NCI-H1417 (cell line): Measurements from ENCODE around the gene WDR62.
"Not testable (repeated sequence)": the region's sequence is repeated elsewhere in the genome, so short reads cannot be mapped to it uniquely, and the experiment has no call there.

Experiments
- DNase-seq, 3 experiments: peaks; one replicate each; lab custom pipeline; 2025; lab: John Stamatoyannopoulos, UW

WDR62 gene

DNA sequence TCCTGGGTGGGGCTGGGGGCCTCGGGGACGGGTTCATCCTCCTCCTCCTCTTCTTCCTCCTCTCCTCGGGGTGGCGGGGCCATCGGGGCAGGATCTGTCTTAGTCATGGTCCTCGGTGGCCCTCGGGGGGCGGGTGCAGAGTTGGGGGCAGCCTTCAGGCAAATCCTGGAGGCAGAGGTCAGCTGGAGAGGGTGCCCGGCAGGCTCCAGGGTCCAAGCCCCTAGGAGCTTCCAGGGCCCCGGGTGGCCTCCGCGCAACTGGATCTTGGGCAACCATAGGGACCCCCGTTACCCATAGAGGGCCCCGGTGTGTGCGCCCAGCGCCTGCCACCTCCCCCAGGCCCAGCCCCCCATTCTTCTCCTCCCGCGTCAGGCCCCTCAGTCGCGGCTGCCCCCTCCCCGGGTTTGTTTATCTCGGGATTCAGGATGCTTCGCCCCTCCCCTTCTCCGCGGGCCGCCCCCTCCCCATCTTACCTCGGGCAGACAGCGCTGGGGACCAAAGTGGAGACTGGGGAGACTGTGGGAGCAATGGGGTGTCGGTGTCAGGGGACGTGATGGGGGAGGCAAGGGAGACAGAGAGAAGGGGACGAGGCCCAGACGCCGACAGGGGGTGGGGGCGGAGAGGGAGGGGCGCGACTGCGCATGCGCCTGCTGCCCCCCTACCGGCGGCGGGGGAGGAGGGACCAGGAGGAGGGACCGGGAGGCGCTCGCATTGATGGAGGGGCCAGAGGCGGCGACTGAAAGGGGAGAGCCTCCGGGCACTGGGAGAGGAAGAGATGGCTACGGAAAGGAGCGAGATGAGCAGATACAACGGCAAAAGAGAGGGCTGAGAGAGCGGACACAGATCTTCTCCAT is 22.2 kb upstream of the WDR62 start, which contains the start of gene CLIP3:
Gene CLIP3 (minus strand): TSS at position 623 of the 854 bp plus-strand sequence. CDS start 516 bp downstream, at position 107.
- peak; percentile 64 to 84 (median 75) for DNase-seq

- no peak for DNase-seq
Observed at GRCh38 chr19:36040495-36040894, 14.2 kb upstream of the WDR62 start.

- not testable (repeated sequence) for DNase-seq
Observed at GRCh38 chr19:36041092-36041491, 13.6 kb upstream of the WDR62 start.

GRCh38 chr19:36041831-36042230 is 12.9 kb upstream of the WDR62 start:
- DNase-seq: no peak

DNA sequence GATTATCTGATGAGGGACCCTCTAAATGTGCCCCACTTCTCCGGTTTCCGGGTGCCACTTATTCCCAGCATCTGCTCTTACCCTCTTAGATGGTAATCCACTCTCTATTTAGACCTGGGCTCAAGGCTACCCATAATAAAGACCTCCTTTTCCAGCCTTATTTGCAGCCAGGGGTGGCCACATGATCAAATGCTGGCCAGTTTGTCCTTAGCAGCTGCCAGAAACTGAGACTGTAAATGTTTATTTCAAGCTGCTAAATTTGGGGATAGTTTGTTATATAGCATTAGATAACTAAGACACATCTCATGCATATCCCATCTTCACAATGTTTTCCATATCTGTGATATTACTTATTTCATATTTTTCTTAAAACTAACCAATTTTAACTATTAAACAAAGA is 10.7 kb upstream of the WDR62 start:
- no peak for DNase-seq

DNA sequence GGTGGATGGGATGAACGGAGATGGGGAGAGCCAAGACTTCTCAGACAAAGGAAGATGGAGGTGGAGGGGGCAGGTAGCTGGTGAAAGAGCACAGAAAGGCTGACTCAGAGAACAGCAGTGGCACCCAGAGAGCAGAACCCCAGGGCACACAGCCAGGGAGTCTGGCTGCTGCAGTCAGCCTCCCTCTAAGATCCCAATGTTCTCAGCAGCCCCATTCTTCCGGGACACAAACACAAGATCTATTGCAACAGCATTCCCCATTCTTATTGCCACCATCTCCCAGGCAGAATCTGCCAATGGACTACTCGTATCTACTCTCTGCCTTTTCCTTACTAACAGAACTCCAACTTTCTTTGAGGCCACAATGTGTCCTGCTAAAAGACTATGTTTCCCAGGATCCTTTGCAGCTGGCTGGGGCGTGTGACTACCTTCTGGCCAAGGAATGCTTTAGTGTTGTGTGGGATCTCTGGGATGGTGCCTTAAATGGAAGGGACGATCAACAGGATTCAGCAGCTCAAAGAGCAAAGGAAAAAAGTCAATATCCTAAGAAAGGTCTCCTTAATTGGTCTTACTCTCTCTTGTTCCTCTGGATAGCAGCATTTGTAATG is 8.2 kb upstream of the WDR62 start:
- no peak for DNase-seq

GRCh38 chr19:36047835-36048234 is 6.9 kb upstream of the WDR62 start:
- DNase-seq: no peak

DNA sequence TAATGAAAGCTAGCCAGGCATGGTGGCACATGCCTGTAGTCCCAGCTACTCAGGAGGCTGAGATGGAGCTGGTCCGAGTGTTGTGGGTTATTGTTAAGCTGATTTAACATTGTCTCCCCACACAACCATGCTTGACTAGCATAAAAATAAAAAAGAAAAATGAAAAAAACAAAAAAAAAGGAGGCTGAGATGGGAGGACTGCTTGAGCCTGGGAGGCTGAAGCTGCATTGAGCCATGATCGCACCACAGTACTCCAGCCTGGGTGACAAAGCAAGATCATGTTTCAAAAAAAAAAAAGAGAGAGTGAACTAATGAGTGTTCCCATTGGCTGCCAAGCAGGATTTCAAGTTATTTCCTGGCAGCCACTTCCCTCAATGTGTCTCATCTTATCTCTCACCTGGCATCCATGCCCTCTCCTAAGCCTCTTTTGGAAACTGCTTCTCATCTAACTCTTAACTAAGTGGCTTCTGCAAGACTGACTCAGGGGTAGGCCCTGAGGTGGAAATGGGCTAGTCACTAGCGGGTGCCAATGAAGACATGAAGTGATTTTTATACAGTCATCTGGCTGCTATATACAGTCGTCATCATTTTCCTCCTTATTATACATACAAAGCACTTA is 5.5 kb upstream of the WDR62 start:
- peak in 1 of 3 experiments; percentile 29 for DNase-seq

- DNase-seq: no peak
Observed at GRCh38 chr19:36051236-36051635, 3.5 kb upstream of the WDR62 start.

DNA sequence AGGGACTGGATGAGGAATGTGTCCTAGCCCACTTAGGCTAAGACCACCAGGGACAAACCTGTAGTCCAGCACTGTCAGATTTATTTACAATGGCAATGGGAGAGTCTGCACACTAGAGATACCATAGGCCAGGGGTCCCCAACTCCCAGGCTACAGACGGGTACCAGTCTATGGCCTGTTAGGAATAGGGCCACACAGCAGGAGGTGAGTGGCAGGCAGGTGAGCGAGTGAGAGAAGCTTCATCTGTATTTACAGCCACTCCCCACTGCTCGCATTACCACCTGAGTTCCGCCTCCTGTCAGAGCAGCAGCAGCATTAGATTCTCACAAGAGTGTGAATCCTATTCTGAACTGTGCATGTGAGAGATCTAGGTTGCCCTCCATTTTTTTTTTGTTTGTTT is 3.1 kb upstream of the WDR62 start:
- DNase-seq: peak in 1 of 3 experiments; percentile 40

GRCh38 chr19:36054119-36054732 is 471 bp upstream of the WDR62 start, which contains the start of gene THAP8:
Gene THAP8, minus strand, starts transcription at chr19:36054285. Its CDS starts 68 bp downstream, at chr19:36054217.
- peak; percentile 98 to 99 (median 99) for DNase-seq

DNA sequence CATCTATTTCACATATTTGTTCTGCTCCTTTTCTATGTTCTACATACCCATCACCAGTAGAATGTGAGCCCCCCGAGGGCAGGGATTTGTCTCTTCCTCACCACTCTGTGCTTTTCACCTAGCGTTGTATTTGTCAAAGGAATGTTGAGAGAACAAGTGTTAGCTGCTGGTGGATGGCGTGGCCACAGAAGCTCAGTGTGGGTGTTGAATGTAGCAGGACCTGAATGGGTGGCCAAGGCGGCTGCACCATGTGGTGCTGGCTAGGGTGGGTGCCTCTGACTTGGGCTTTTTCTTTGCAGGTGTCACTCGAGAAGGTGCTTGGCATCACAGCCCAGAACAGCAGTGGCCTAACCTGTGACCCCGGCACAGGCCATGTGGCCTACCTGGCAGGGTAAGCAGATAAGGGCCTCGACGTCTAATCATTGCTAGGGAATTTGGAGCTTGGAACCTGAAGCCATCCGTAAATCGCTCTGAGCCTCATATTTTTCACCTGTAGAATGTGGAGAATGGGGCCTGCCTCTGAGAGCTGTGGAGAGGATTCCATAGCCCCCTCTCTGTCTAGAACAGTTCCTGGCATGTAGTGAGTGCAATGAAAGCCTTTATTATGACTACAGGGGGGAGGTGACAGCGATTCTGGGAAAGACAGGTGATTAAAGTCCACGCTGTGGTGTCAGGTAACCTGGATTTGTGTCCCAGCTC is 3.9 kb downstream of the WDR62 start:
- no peak for DNase-seq

DNA sequence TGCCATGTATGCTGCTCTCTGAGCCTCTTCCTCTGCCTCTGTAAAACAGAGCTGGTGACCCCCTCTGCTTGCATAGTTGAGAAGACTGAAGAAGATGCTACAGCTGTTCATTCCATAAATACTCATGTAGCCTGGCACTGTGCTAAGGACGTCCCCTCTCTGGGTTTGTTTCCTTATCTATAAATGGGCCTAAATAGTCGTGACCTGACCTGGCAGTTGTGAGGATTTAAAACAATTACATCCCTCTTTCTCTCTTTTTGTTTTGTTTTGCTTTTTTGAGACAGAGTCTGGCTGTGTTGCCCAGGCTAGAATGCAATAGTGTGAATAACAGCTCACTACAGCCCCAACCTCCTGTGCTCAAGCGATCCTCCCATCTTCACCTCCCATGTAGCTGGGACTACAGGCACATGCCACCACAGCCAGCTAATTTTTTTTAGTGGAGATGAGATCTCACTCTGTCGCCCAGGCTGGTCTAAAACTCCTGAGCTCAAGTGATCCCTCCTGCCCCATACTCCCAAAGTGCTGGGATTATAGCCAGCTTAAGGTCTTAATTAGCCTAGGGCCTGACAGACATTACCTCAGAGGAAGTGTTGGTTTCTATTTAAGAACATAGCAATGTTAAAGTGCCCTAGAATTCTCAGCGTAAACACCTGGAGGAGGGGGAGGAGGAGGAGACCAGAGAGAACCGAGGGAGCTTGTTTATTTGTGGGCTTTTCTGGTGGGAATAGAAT is 4.6 kb downstream of the WDR62 start:
- no peak for DNase-seq

DNA sequence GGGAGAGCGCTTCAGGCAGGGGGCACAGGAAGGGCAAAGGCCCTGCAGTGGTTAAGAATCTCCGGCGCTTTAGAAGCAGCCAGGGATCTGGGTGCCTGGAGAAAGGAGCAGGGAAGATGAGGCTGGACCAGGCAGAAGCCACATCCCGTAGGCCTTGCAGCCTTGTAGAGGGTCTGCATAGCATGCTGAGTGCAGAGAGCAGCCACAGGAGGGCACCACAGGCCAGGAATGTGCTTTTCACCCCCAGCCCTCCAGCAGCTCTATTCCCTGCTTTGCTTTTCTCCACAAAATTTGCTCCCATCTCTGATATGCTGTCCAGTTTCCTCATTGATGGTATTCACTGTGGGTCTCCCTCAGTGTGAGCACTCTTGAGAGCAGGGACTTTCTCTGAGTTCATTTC is 5.7 kb downstream of the WDR62 start:
- no peak for DNase-seq

GRCh38 chr19:36061367-36061766 is 6.7 kb downstream of the WDR62 start:
- no peak for DNase-seq

- DNase-seq: no peak
Observed at GRCh38 chr19:36064826-36065225, 10.1 kb downstream of the WDR62 start.

DNA sequence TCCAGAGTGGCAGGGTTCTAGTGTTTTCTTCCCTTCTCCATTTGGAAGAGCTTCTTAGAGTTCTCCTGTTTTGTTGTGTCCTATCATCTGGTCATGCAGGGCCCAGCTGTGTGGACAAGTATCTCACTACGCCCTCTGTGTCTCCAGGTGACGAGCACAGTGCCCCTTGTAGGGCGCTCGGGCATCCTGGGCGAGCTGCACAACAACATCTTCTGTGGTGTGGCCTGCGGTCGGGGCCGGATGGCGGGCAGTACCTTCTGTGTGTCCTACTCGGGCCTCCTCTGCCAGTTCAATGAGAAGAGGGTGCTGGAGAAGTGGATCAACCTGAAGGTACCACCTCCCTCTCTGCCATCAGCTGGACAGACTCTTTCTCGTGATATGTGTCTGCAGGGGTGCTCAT is 13.0 kb downstream of the WDR62 start:
- DNase-seq: no peak

DNA sequence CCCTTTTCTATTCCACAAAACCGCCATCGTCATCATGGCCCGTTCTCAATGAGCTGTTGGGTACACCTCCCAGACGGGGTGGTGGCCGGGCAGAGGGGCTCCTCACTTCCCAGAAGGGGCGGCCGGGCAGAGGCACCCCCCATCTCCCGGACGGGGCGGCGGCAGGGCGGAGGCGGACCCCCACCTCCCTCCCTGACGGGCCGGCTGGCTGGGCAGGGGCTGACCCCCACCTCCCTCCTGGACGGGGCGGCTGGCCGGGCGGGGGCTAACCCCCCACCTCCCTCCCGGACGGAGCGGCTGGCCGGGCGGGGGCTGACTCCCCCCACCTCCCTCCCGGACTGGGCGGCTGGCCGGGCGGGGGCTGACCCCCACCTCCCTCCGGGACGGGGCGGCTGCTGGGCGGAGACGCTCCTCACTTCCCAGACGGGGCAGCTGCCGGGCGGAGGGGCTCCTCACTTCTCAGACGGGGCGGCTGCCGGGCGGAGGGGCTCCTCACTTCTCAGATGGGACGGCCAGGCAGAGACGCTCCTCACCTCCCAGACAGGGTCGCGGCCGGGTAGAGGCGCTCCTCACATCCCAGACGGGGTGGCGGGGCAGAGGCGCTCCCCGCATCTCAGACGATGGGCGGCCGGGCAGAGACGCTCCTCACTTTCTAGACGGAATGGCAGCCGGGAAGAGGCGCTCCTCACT is 14.3 kb downstream of the WDR62 start:
- DNase-seq: not testable (repeated sequence)

- DNase-seq: no peak
Observed at GRCh38 chr19:36072081-36072480, 17.4 kb downstream of the WDR62 start.

GRCh38 chr19:36073121-36073876 is 18.6 kb downstream of the WDR62 start:
- no peak for DNase-seq
